GM12878 (cell line): ENCODE data around the gene SDK2. TPM values are rescaled to one million over a fixed set of nuclear protein-coding genes. Genes with fewer than 3 reads are reported as not detected.

ENCODE experiments used
- ATAC-seq: fragments of 200-7000 bp; cut with Tn5 transposase; 3 replicates; pipeline ENCODE4 v1.9.1; 2020; ENCODE audit warnings: mild to moderate bottlenecking, moderate library complexity
- BruUV-seq: library from RNA; stranded (reverse); fragments of 400-500 nt; replicated peaks from 2 replicates; lab custom pipeline; 2021; lab: Mats Ljungman, UMichigan
- CTCF ChIA-PET: fragments of 300-600 bp; sonication (Branson Sonifier 250); formaldehyde crosslinking; extraction: SDS; loops from one replicate; lab custom pipeline; 2021; ENCODE audit warnings: inconsistent platforms; lab: Yijun Ruan, JAX
- POLR2A ChIA-PET: fragments of 350-600 bp; formaldehyde crosslinking; extraction: SDS; loops from one replicate; lab custom pipeline; 2021; ENCODE audit warnings: inconsistent platforms; lab: Charles Lee
- RAD21 ChIA-PET: fragments of 300-600 bp; sonication (Branson Sonifier 250); formaldehyde crosslinking; loops from one replicate; lab custom pipeline; 2023; ENCODE audit warnings: antibody characterized with exemption; ENCODE audit not compliant: unreplicated experiment; lab: Charles Lee
- SMC1A ChIA-PET: fragments of 300-600 bp; sonication (Branson Sonifier 250); formaldehyde crosslinking; loops from one replicate; lab custom pipeline; 2023; ENCODE audit not compliant: unreplicated experiment, uncharacterized antibody; lab: Charles Lee
- DNase-seq: peaks from one replicate; pipeline ENCODE4 v3.0.0-alpha.2; 2011; ENCODE audit warnings: low read depth, low spot score
- FAIRE-seq: peaks from 3 replicates; lab custom pipeline; 2011; peaks lifted over from hg19 to GRCh38; lab: Jason Lieb, UNC
- H2AFZ ChIP-seq: 2 replicates; pipeline ENCODE4 v1.6.0; 2011; ENCODE audit warnings: low read depth, low read length, control low read depth; ENCODE audit not compliant: control insufficient read depth
- H3K27ac ChIP-seq: 2 replicates; pipeline ENCODE4 v1.5.1; 2011; ENCODE audit warnings: control low read depth; ENCODE audit not compliant: control insufficient read depth, insufficient read depth
- H3K27me3 ChIP-seq, 2 experiments: replicated peaks in 1 of 2; 2 replicates each; pipeline versions ENCODE4 v1.6.0 to v1.6.1; 2011; ENCODE audit warnings: low read length in 1 of 2; ENCODE audit not compliant: control insufficient read depth in 2 of 2, insufficient read depth in 2 of 2
- H3K36me3 ChIP-seq, 2 experiments: 2 replicates each; pipeline ENCODE4 v1.5.1; 2011; ENCODE audit warnings: low read length in 1 of 2; ENCODE audit not compliant: control insufficient read depth in 2 of 2, insufficient read depth in 2 of 2
- H3K4me1 ChIP-seq: 2 replicates; pipeline ENCODE4 v1.6.1; 2011; ENCODE audit warnings: mild to moderate bottlenecking, low read length, moderate library complexity, mixed read lengths; ENCODE audit not compliant: control insufficient read depth, insufficient read depth
- H3K4me2 ChIP-seq: 2 replicates; pipeline ENCODE4 v1.6.0; 2011; ENCODE audit warnings: control low read depth; ENCODE audit not compliant: control insufficient read depth, insufficient read depth
- H3K4me3 ChIP-seq: fragments of 200-600 bp; sonication (generic); 2 replicates; pipeline ENCODE4 v1.5.1; 2016
- H3K79me2 ChIP-seq: 2 replicates; pipeline ENCODE4 v1.6.0; 2011; ENCODE audit warnings: low read length; ENCODE audit not compliant: control insufficient read depth, insufficient read depth
- H3K9ac ChIP-seq: 2 replicates; pipeline ENCODE4 v1.8.0; 2011; ENCODE audit warnings: low read length, control low read depth, mixed read lengths; ENCODE audit not compliant: control insufficient read depth, insufficient read depth
- H3K9me3 ChIP-seq: replicated peaks from 3 replicates; pipeline ENCODE4 v1.5.1; 2011; ENCODE audit warnings: mild to moderate bottlenecking, low read length; ENCODE audit not compliant: control insufficient read depth, insufficient read depth
- H4K20me1 ChIP-seq: 2 replicates; pipeline ENCODE4 v1.6.0; 2011; ENCODE audit not compliant: control insufficient read depth, insufficient read depth
- BACH1 ChIP-seq: fragments of 450-650 bp; IDR thresholded peaks from 2 replicates; pipeline ENCODE4 v1.6.1; 2017; ENCODE audit warnings: mild to moderate bottlenecking, borderline replicate concordance
- BHLHE40 ChIP-seq, 2 experiments: fragments of 450-650 bp in 1 of 2; IDR thresholded peaks; 2 replicates each; pipeline ENCODE4 v1.6.1; 2011 to 2017; ENCODE audit warnings: low read depth in 2 of 2, borderline replicate concordance in 1 of 2, improper control_type of control experiment in 1 of 2, low read length in 1 of 2, mild to moderate bottlenecking in 1 of 2
- CBFB ChIP-seq: IDR thresholded peaks from 2 replicates; pipeline ENCODE4 v1.6.1; 2016; ENCODE audit warnings: antibody characterized with exemption, low read depth
- CEBPB ChIP-seq, 2 experiments: fragments of 150-350 bp in 1 of 2; IDR thresholded peaks; 2 replicates each; pipeline ENCODE4 v1.6.1; 2012 to 2014; ENCODE audit warnings: low read depth in 2 of 2, low read length in 2 of 2, borderline replicate concordance in 1 of 2, inconsistent platforms in 1 of 2
- CREB1 ChIP-seq: IDR thresholded peaks from 2 replicates; pipeline ENCODE4 v1.6.1; 2012; ENCODE audit warnings: low read depth, mild to moderate bottlenecking, inconsistent platforms
- ELK1 ChIP-seq: IDR thresholded peaks from 2 replicates; pipeline ENCODE4 v1.6.1; 2012; ENCODE audit warnings: low read depth, low read length, improper control_type of control experiment
- JUND ChIP-seq: IDR thresholded peaks from 2 replicates; pipeline ENCODE4 v1.6.1; 2012; ENCODE audit warnings: low read depth, mild to moderate bottlenecking, low read length, improper control_type of control experiment, moderate library complexity
- LARP7 ChIP-seq: fragments of 450-650 bp; IDR thresholded peaks from 2 replicates; pipeline ENCODE4 v1.6.1; 2017; ENCODE audit warnings: mild to moderate bottlenecking
- MXI1 ChIP-seq: fragments of 150-350 bp; IDR thresholded peaks from 2 replicates; pipeline ENCODE4 v1.6.1; 2011; ENCODE audit warnings: low read depth, mild to moderate bottlenecking, inconsistent platforms, low read length, improper control_type of control experiment
- MYC ChIP-seq: IDR thresholded peaks from 2 replicates; pipeline ENCODE4 v1.6.1; 2011; ENCODE audit warnings: mild to moderate bottlenecking, low read length, moderate library complexity, inconsistent platforms; ENCODE audit not compliant: insufficient read depth, insufficient replicate concordance, insufficient read length, severe bottlenecking
- PKNOX1 ChIP-seq: fragments of 450-650 bp; IDR thresholded peaks from 2 replicates; pipeline ENCODE4 v1.6.1; 2016; ENCODE audit warnings: mild to moderate bottlenecking
- RUNX3 ChIP-seq: IDR thresholded peaks from 2 replicates; pipeline ENCODE4 v1.6.1; 2012; ENCODE audit warnings: low read length, inconsistent platforms
- SMAD1 ChIP-seq: fragments of 450-650 bp; IDR thresholded peaks from 2 replicates; pipeline ENCODE4 v1.6.1; 2018; ENCODE audit warnings: mild to moderate bottlenecking, low read depth; ENCODE audit not compliant: partially characterized antibody
- ZNF24 ChIP-seq: fragments of 450-650 bp; IDR thresholded peaks from 2 replicates; pipeline ENCODE4 v1.6.1; 2017; ENCODE audit warnings: antibody characterized with exemption, mild to moderate bottlenecking
- WGBS: methylation state at CpG from one replicate; pipeline ENCODE4 v1.1.6; 2016; ENCODE audit warnings: low lambda C conversion rate; ENCODE audit not compliant: insufficient replicate concordance, insufficient coverage; ENCODE audit errors: missing lambda C conversion rate; 5-methylcytosine and 5-hydroxymethylcytosine counted together
- in situ Hi-C: fragments of 300-500 bp; cut with MboI; formaldehyde crosslinking; loops from 9 replicates; pipeline ENCODE4 v1.14.3; 2018; ENCODE audit warnings: mixed read lengths
- intact Hi-C: fragments of 100-400 bp; cut with micrococcal nuclease; formaldehyde crosslinking; loops from one replicate; pipeline ENCODE4 v1.14.2; 2022; ENCODE audit not compliant: unreplicated experiment
- polyA plus RNA-seq, 11 experiments: library from polyadenylated mRNA; depleted of rRNA in 4 of 11; unstranded in 6 of 11; stranded (reverse) in 5 of 11; fragments of >200 nt; fragmentation: Nextera tagmentation in 4 of 11; fragmentation: Illumina TruSeq in 1 of 11; extraction: Ambion mirVana in 4 of 11; extraction: Trizol in 1 of 11; gene quantifications; 1 replicate in 1 of 11; 2 replicates in 10 of 11; pipeline versions ENCODE4 v1.2.1 to v1.2.3, GENCODE V29; 2011 to 2016; ENCODE audit warnings: inconsistent platforms in 2 of 11, missing spikeins in 2 of 11, low read depth in 1 of 11
- total RNA-seq, 4 experiments: library from RNA; depleted of rRNA in 3 of 4; stranded (reverse); fragments of >200 nt in 3 of 4; fragmentation: Illumina TruSeq in 1 of 4; extraction: Trizol in 1 of 4; gene quantifications; 2 replicates each; pipeline versions ENCODE4 v1.2.1 to v1.2.3, GENCODE V29; 2013 to 2021
- TF ChIP-seq, protein P1 (sequence below): fragments of 450-650 bp; formaldehyde crosslinking; IDR thresholded peaks from 2 replicates; pipeline ENCODE4 v1.4.0; 2020; ENCODE audit warnings: mild to moderate bottlenecking, moderate library complexity

The SDK2 gene
- total and polyA plus RNA-seq, 10 of the 15 experiments (the other 5 are each of a cell fraction or from before 2014, with no cell fraction given) = 0.03 to 0.08 (median 0.03) TPM; not detected in 7

GRCh38 chr17:73316919-73317505, 327.2 kb downstream of the SDK2 start:
- peaks cover 12% of the 10 kb centered on the region for H3K4me1 ChIP-seq
- peak; percentile 70 for DNase-seq
- ChIA-PET RAD21 (interaction anchor here (0.7 to 2.8 kb wide), 11 partner anchors 8 to 590 kb away, joined by 3 to 14 read pairs (median 4); no protein-coding TSS in a partner anchor), SMC1A (interaction anchor here (0.9 to 3.2 kb wide), 8 partner anchors 11 to 61 kb away, joined by 3 to 28 read pairs (median 10); no protein-coding TSS in a partner anchor), POLR2A (interaction anchor here (0.5 to 2.3 kb wide), 5 partner anchors 10 to 37 kb away, joined by 5 to 10 read pairs (median 8); no protein-coding TSS in a partner anchor), CTCF (interaction anchor here (0.9 to 1.5 kb wide), 6 partner anchors 25 to 589 kb away, joined by 3 to 6 read pairs (median 4); no protein-coding TSS in a partner anchor)
- in situ Hi-C loops (no loop called here), intact Hi-C loops (loop anchor here (1.0 to 2.0 kb wide), 2 partner anchors 24 to 35 kb away; no protein-coding TSS in a partner anchor)
- FAIRE-seq = no peak
- H3K79me2 ChIP-seq = no peaks in the 10 kb centered on the region
- H3K9me3 ChIP-seq = no peaks in the 10 kb centered on the region
- no TSS peak for BruUV-seq
- no peak overlapping the region for H3K4me2 ChIP-seq
- 2% methylated on average over 8 of the region's 8 CpGs for WGBS
- H3K4me3 ChIP-seq = no peak overlapping the region
- H3K27ac ChIP-seq = no peak overlapping the region; the same call in 1 of the 2 replicates
- no peaks in the 10 kb centered on the region for H3K27me3 ChIP-seq
- no peaks in the 10 kb centered on the region for H3K36me3 ChIP-seq
- no peak overlapping the region for H3K9ac ChIP-seq
- peak overlapping the region; percentile 45 for H2AFZ ChIP-seq
- ATAC-seq = peak; percentile 85
- H4K20me1 ChIP-seq = no peaks in the 10 kb centered on the region
- TF ChIP-seq MXI1 (no peak), BACH1 (no peak), BHLHE40 (IDR thresholded peaks at IDR 0.05; ENCODE audit: borderline replicate concordance in 1 of 2, low read depth in 2 of 2, low read length in 1 of 2) (peak in 1 of 2 experiments; percentile 53; a peak in 2 of 4 replicates), RUNX3 (no peak), SMAD1 (no peak), MYC (no peak), PKNOX1 (no peak), ELK1 (no peak), CEBPB (IDR thresholded peaks at IDR 0.05; ENCODE audit: borderline replicate concordance in 1 of 2, low read depth in 2 of 2, low read length in 2 of 2) (no peak), CBFB (no peak), JUND (no peak), ZNF24 (0 out of 2 replicates have a peak, but pooled peaks have one; percentile 6), CREB1 (no peak), LARP7 (0 out of 2 replicates have a peak, but pooled peaks have one; percentile 7)
- TF ChIP-seq, protein P1, sequence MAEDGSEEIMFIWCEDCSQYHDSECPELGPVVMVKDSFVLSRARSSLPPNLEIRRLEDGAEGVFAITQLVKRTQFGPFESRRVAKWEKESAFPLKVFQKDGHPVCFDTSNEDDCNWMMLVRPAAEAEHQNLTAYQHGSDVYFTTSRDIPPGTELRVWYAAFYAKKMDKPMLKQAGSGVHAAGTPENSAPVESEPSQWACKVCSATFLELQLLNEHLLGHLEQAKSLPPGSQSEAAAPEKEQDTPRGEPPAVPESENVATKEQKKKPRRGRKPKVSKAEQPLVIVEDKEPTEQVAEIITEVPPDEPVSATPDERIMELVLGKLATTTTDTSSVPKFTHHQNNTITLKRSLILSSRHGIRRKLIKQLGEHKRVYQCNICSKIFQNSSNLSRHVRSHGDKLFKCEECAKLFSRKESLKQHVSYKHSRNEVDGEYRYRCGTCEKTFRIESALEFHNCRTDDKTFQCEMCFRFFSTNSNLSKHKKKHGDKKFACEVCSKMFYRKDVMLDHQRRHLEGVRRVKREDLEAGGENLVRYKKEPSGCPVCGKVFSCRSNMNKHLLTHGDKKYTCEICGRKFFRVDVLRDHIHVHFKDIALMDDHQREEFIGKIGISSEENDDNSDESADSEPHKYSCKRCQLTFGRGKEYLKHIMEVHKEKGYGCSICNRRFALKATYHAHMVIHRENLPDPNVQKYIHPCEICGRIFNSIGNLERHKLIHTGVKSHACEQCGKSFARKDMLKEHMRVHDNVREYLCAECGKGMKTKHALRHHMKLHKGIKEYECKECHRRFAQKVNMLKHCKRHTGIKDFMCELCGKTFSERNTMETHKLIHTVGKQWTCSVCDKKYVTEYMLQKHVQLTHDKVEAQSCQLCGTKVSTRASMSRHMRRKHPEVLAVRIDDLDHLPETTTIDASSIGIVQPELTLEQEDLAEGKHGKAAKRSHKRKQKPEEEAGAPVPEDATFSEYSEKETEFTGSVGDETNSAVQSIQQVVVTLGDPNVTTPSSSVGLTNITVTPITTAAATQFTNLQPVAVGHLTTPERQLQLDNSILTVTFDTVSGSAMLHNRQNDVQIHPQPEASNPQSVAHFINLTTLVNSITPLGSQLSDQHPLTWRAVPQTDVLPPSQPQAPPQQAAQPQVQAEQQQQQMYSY (CRISPR knock-in tag) = no peak
